ENCODE data around the gene ANKRD60.

The ANKRD60 gene

DNA sequence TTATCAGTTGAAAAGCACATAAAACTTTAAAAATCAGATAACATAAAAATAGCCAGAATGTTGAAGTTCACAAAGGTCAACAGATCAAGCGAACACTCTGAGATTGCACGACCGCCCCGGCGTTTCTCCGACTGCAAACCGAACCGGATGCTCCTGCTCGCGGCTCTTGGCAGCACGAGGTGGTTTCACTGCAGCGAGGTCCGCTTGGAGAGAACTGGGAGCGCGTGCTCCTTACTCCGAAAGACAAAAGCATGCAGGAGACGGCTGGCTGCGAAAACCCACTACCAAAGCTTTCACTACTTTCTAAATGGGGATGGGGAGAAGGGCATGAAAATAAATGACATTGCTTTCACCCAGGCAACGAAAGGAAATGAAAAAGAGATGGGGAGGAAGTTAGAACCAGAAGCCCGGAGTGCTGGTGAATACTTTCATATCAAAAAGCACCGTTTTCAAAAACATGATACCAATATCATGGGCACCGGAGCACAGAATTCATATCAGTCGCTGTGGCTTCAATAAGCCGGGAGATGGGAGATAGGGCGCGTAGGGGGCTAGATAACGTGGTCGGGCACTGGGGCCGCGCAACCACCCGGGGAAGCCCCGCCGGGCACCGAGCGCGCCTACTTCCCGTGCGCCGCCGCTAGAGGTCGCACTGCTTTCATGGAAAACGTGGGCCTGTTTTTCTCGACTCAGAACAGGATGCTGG lies 8.3 kb upstream of the ANKRD60 start:
- peak; percentile 90 for DNase-seq
- Histone ChIP-seq H3K36me3 (ENCODE audit: insufficient read depth, low read length) (no peaks in the 10 kb centered on the region), H3K27ac (ENCODE audit: low read length) (peak overlapping the region; percentile 62)

DNA sequence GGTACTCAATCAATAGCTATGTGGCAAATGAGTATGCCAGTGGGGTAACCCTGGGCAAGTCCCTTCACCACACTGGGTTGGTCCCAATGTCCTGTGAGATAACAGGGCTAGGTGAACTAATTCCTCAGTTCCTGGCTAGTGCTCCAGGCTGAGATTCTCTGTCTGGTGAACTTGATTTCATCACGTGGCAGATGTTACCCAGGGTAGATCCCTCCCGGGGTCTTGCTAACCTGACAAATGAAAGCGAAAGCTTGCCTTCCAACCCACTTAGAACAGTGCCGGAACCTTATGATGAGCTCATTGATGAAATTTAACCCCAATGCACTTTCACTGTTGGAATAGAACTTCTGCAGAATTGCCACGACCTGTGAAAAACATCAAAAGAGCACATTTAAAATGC lies 6.6 kb upstream of the ANKRD60 start:
- Histone ChIP-seq H3K27ac (ENCODE audit: low read length) (no peak overlapping the region), H3K9ac (ENCODE audit: low read depth, low read length) (no peak overlapping the region), H3K36me3 (ENCODE audit: insufficient read depth, low read length) (no peaks in the 10 kb centered on the region), H2AFZ (ENCODE audit: low read depth, low read length) (no peak overlapping the region), H3K4me1 (ENCODE audit: insufficient read depth, low read length) (peaks cover 20% of the 10 kb centered on the region), H3K79me2 (ENCODE audit: insufficient read depth, low read length) (no peaks in the 10 kb centered on the region), H4K20me1 (ENCODE audit: insufficient read depth, low read length) (no peaks in the 10 kb centered on the region), H3K9me3 (ENCODE audit: insufficient read depth, low read length, severe bottlenecking) (no peaks in the 10 kb centered on the region), H3K27me3 (ENCODE audit: insufficient read depth, low read length, poor library complexity) (peaks cover 7% of the 10 kb centered on the region), H3K4me2 (ENCODE audit: insufficient read depth, low read length) (no peak overlapping the region), H3K4me3 (ENCODE audit: low read depth in 1 of 2, low read length in 2 of 2) (no peak overlapping the region)
- ATAC-seq (ENCODE audit: insufficient read depth, low read depth): peak; percentile 51
- TF ChIP-seq, protein P1, sequence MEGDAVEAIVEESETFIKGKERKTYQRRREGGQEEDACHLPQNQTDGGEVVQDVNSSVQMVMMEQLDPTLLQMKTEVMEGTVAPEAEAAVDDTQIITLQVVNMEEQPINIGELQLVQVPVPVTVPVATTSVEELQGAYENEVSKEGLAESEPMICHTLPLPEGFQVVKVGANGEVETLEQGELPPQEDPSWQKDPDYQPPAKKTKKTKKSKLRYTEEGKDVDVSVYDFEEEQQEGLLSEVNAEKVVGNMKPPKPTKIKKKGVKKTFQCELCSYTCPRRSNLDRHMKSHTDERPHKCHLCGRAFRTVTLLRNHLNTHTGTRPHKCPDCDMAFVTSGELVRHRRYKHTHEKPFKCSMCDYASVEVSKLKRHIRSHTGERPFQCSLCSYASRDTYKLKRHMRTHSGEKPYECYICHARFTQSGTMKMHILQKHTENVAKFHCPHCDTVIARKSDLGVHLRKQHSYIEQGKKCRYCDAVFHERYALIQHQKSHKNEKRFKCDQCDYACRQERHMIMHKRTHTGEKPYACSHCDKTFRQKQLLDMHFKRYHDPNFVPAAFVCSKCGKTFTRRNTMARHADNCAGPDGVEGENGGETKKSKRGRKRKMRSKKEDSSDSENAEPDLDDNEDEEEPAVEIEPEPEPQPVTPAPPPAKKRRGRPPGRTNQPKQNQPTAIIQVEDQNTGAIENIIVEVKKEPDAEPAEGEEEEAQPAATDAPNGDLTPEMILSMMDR (IDR thresholded peaks at IDR 0.05; ENCODE audit: borderline replicate concordance, extremely low read depth, low read length, poor library complexity, severe bottlenecking): no peak
- TF ChIP-seq EZH2 (IDR thresholded peaks at IDR 0.05; ENCODE audit: borderline replicate concordance, low read depth, low read length, severe bottlenecking): no peak
- peak; percentile 55 for DNase-seq

More for the DNA sequence above, 8.3 kb upstream of the ANKRD60 start:
- TF ChIP-seq, protein P1 (IDR thresholded peaks at IDR 0.05; ENCODE audit: borderline replicate concordance, extremely low read depth, low read length, poor library complexity, severe bottlenecking): peak; percentile 99
- no peak for TF ChIP-seq EZH2 (IDR thresholded peaks at IDR 0.05; ENCODE audit: borderline replicate concordance, low read depth, low read length, severe bottlenecking)
- Histone ChIP-seq H3K9ac (ENCODE audit: low read depth, low read length) (peak overlapping the region; percentile 53), H2AFZ (ENCODE audit: low read depth, low read length) (peak overlapping the region; percentile 86), H3K4me1 (ENCODE audit: insufficient read depth, low read length) (peaks cover 20% of the 10 kb centered on the region), H3K79me2 (ENCODE audit: insufficient read depth, low read length) (no peaks in the 10 kb centered on the region), H3K27me3 (ENCODE audit: insufficient read depth, low read length, poor library complexity) (peaks cover 7% of the 10 kb centered on the region), H4K20me1 (ENCODE audit: insufficient read depth, low read length) (no peaks in the 10 kb centered on the region), H3K9me3 (ENCODE audit: insufficient read depth, low read length, severe bottlenecking) (no peaks in the 10 kb centered on the region), H3K4me3 (ENCODE audit: low read depth in 1 of 2, low read length in 2 of 2) (peak overlapping the region; percentile 19 to 57), H3K4me2 (ENCODE audit: insufficient read depth, low read length) (peak overlapping the region; percentile 70)
- ATAC-seq (ENCODE audit: insufficient read depth, low read depth): peak; percentile 92

DNA sequence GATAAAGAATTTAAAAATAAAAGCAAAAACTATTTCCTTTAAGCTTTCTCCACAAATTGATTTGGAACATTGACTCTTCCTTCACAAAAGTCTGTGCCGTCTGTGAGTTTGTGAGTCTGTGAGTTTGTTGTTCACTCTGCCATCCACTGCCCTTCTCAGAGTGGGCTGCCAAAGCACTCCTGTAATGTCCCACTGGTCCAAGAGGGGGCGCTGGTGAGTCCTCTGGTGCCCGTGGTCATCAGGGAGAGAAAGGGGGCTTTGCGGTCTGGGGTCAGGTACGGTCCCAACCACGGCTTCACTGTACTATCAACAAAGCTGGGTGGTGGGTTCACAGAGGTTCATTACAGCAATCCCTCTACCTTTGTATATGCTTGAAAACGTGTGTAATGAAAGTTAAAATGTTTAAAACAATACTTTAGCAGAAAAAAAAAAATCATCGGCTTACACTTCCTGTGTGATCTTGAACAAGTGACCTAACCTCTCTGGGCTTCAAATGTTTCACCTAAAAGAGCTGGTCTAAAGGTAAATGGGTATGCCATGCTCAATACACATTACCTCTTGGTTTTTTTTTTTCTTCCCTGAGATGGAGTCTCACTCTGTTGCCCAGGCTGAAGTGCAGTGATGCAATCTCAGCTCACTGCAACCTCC lies 5.6 kb upstream of the ANKRD60 start:
- no peak for TF ChIP-seq EZH2 (IDR thresholded peaks at IDR 0.05; ENCODE audit: borderline replicate concordance, low read depth, low read length, severe bottlenecking)
- TF ChIP-seq, protein P1 (IDR thresholded peaks at IDR 0.05; ENCODE audit: borderline replicate concordance, extremely low read depth, low read length, poor library complexity, severe bottlenecking): peak; percentile 78
- Histone ChIP-seq H3K27me3 (ENCODE audit: insufficient read depth, low read length, poor library complexity) (peaks cover 7% of the 10 kb centered on the region), H3K9me3 (ENCODE audit: insufficient read depth, low read length, severe bottlenecking) (no peaks in the 10 kb centered on the region), H3K4me2 (ENCODE audit: insufficient read depth, low read length) (no peak overlapping the region), H3K27ac (ENCODE audit: low read length) (no peak overlapping the region), H4K20me1 (ENCODE audit: insufficient read depth, low read length) (no peaks in the 10 kb centered on the region), H3K36me3 (ENCODE audit: insufficient read depth, low read length) (no peaks in the 10 kb centered on the region), H3K4me3 (ENCODE audit: low read depth in 1 of 2, low read length in 2 of 2) (no peak overlapping the region), H3K9ac (ENCODE audit: low read depth, low read length) (no peak overlapping the region), H3K4me1 (ENCODE audit: insufficient read depth, low read length) (peaks cover 20% of the 10 kb centered on the region), H3K79me2 (ENCODE audit: insufficient read depth, low read length) (no peaks in the 10 kb centered on the region), H2AFZ (ENCODE audit: low read depth, low read length) (no peak overlapping the region)
- peak; percentile 41 for DNase-seq
- ATAC-seq (ENCODE audit: insufficient read depth, low read depth): no peak
